HFF-Myc (cell line): ENCODE data around the gene FAM53C.

ENCODE experiments used
- DNase-seq: peaks from one replicate; pipeline ENCODE4 v3.0.0-alpha.2; 2011; ENCODE audit warnings: low read depth; ENCODE audit errors: extremely low read depth
- H3K4me3 ChIP-seq: replicated peaks from 2 replicates; pipeline ENCODE4 v1.5.1; 2011; ENCODE audit warnings: low read depth, mild to moderate bottlenecking, control low read depth, low read length
- CTCF ChIP-seq: IDR thresholded peaks from 2 replicates; pipeline ENCODE4 v1.5.1; 2012; ENCODE audit warnings: mild to moderate bottlenecking, low read depth, low read length, control low read depth; ENCODE audit errors: missing control alignments

FAM53C gene

GRCh38 chr5:138330813-138331448 is 7.1 kb upstream of the FAM53C start:
- no peak for TF ChIP-seq CTCF
- DNase-seq = no peak
- H3K4me3 ChIP-seq = peak overlapping the region; percentile 67

- TF ChIP-seq CTCF = no peak
- peak; percentile 96 for DNase-seq
- H3K4me3 ChIP-seq = peak within 1 kb of the TSS; percentile 67
Observed at GRCh38 chr5:138331449-138332368, 6.4 kb upstream of the FAM53C start, which contains the start of gene CDC25C. TSS of gene CDC25C (minus strand) at chr5:138331804. CDS start at chr5:138331180, 624 bp downstream.

- no peak for TF ChIP-seq CTCF
- DNase-seq = no peak
- H3K4me3 ChIP-seq = no peak overlapping the region
Observed at GRCh38 chr5:138334867-138335447, 3.1 kb upstream of the FAM53C start.

GRCh38 chr5:138336952-138337684 is 948 bp upstream of the FAM53C start:
- H3K4me3 ChIP-seq = peak overlapping the region; percentile 82
- no peak for TF ChIP-seq CTCF
- no peak for DNase-seq

GRCh38 chr5:138338411-138339090 is 485 bp downstream of the FAM53C start:
- no peak for TF ChIP-seq CTCF
- peak overlapping the region; percentile 82 for H3K4me3 ChIP-seq
- no peak for DNase-seq

GRCh38 chr5:138339091-138339456 is 1.0 kb downstream of the FAM53C start:
- peak overlapping the region; percentile 82 for H3K4me3 ChIP-seq
- TF ChIP-seq CTCF = no peak
- DNase-seq = no peak
